GM19397 (cell line): ENCODE measurements around the gene LRRC45.

ENCODE experiments used
- ATAC-seq: cut with Tn5 transposase; IDR thresholded peaks from one replicate; pipeline ENCODE4 v1.9.1; 2021; ENCODE audit warnings: mild to moderate bottlenecking, moderate library complexity; ENCODE audit not compliant: unreplicated experiment

The LRRC45 gene

DNA sequence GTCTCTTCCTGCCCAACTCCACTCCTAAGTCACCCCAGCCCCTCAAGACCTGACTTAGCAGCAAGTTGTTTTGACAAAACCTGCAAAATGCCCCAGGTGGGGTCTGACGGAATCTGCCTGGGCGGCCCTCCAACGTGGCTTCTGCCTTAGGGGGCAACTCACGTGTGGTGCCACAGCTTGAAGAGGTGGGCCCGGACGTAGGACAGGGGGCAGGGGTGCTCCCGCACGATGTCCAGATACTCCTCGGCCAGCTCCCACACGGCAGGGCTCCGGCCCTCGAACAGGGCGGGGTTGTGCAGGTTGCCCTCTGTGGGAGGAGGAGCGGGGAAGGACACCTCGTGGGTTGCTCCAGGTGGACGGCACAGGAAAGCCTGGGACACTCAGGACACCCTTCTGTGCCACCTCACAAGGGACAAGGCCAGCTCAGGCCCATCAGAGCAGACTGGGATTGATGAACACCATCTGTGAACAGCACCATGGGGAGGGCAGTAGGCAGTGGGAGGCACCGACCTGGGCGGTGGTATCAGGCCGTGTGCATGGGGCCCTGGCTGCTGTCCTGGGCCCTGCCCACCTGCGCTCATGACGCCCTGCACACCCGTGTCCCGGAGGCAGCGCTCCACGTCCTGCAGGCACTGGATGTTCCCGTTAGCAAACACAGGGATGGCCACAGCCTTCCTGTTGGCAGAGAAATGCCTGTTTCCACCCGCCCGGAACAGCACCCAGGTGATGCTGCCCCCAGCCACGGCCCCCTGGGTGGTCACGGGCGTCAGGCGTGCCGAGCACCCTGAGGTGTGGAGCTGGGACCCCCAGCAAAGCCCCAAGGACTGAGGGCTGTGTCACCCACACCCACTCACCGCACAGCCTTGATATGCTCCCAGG, 38.2 kb downstream of the LRRC45 start:
- ATAC-seq = no peak

DNA sequence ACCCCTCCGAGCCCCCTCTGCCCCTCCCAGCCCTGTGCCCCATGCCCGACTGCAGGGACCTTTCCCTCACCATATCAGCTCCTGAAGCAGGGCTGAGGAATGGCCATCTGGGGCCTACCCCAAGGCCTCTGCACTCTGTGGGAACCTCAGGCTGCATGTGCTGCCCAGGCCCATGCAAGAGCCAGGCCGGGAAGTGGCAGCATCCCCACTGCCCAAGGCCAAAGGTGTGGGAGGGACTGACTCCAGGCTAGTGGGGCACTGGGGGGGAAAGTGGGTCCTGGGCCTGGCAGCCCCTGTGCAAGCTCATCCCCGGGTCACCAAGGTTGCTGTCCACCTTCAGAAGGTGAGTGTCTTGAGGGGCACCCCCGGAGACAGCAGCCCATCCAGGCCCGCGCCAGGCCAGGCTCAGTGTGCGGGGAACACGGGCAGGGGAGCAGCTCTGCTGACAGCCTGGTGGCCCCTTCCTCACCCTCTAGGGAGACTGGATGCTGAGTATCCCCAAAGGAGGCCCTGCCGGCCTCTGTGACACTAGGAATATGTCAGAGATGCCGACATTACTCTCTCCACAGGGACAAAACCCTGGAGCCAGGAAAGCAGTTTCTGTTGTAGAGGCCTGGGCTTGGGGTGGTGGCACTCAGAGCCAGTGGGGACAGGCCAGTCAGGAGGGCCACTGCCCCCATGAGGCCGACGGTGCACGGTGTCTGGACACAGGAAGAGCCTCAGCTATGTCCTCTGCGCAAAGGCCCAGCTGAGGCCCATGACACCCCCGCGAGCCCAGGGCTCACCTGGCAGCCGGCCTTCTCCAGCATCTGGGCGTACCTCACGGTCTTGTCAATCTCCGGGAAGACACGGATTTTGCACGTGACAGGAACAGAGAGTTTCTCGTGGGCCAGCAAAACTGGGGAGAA, 39.2 kb downstream of the LRRC45 start:
- no peak for ATAC-seq

DNA sequence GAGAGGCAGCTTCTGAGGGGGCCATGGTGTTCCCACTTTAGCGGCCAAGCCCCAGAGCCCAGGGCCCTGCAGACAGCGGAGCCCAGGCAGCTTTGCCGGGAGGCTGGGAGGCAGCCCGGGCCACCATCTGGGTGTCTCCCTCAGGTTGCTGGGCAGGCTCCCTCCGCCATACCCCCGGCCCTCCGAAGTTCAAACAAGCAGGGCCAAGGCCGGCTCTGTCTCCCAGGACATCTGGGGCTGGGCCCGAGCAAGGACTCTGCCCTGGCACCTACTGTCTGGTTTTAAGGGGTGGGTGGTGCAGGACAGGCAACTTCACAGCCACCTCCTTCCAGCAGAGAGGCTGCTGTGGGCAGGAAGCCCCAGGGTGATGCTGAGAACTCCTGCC, 39.9 kb downstream of the LRRC45 start:
- no peak for ATAC-seq

DNA sequence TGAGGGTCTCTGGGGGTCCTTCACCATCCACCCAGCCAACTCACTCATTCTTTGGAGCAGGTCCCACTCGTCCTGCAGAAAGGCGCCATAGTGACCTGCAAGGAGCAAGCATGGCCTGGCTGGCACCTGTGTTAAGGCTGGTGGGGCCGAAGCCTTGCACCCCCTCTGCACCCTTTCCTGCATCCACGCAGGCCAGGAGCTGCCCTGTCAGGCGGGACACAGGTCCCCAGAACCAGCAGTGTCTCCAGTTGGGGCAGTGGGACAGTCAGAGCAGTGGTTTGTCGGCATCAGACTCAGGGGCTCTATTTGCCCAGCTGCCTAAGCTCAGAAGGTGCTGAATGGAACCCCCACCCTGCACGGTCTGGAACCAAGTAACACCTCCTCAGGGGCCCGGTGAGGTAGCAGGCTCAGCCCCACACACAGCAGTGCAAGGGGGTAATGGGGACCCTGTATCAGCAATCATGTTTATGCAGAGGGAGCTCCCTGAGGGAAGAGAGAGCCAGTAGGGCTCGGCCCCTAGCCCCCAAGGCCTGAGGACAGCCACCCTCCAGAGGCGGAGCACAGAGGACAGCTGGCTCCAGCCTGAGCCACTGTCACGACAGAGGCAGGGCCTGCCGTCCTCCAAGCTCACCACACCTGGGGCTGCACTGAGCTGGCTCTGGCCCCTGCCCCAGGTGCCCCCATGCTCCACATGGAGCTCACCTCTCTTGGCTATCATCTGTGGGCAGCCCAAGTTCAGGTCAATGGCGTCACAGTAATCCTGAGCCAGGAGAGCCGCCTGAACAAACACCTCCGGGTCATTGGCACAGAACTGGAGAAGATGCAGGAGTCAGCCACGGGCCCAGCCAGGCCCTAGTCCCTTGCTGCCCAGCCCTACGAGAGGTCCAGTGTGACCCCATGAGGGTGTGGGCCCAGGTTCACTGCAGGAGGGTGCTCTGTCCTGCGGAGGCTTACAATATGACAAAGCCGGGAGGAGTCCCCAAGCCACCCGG, 40.6 kb downstream of the LRRC45 start:
- no peak for ATAC-seq

DNA sequence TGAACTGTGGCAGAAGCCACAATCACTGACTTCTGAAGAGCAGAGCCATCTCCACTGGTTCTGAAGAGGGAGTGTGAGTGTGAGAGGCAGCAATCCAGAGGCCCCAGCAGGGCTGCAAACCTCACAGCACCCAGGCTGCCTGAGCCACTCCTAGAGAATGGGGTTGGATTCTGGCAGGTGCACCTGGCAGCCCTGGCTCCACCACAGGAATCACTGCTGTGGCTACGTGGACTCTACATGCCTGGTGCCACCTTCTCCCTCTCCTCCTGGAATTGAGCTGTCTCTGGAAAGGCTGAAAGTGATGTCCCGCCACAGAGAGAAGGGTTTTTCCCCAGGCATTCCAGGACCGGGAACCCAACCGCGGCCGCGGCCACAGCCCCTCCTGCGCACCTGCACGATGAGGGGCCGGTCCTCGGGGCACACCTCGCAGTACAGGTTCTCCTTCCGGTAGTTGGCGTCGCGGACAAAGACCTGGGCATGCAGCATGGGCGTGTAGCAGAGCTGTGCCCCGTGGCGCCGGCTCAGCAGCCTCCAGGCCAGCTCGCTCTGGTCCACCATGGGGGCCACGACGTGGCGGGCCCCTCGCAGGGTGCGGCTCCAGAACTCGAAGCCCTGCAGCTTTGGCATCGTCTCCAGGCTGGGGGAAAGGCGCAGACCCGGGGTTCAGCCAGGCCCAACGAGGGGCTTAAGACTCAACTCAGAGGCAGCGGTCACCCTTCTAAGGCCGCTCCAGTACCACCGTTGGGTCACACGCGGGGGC, 41.5 kb downstream of the LRRC45 start:
- ATAC-seq = no peak

DNA sequence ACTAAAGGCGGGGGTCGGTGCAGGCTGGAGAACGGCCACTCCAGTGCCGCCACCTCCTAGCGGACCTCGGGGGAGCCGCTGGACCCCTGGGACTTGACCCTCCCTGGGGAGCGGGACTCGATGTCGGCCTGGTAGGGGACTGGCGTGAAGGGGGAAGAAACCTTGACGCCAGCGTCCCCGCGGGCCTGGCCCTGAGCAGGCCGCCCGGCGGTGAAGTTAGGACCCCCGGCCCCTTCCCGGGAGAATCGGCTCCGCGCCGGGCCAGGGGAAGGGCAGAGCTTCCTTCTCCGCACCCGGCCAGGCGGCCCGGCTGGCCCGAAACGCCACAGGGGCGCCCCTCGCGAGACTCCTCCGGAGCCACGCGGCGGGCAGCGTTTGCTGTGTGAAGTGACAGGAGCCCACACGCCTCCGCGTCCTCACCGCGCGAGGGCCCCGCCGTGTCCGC, 42.1 kb downstream of the LRRC45 start:
- ATAC-seq = peak; percentile 35

DNA sequence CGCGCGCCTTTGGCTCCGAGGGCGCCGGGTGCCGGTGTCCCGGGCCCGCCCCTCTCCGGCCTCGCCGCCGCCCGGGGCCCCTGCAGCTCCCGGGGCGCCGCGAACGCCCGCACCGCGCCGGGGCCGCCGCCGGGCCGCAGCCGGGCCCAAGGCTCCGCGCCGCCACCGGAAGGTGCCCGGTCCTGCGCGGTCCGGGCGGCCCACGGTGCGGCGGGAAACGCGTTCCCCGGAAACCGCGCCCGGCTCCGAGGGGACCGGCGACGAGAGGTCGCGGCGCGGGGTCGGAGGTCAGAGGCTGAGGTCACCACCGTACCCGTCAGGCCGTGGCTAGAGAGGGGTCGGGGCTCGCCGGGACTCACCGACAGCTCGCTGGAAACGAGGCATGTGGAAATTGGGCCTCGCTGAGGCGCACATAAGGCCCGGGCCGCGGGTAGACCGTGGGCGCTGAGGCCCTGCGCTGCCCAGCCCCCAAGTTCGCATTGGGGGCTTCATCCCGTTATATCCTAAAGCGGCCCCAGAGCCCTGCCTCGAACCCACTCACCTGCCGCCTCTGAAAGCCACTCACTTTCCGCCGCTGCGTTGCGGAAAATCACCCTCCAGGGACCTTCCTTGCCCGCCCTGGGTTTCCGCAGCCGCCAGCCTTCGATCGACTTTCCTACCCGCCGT, 42.7 kb downstream of the LRRC45 start, which contains the start of gene DUS1L:
Gene DUS1L (minus strand): TSS at position 167 of the 666 bp plus-strand sequence. CDS start 745 bp downstream, outside the sequence.
- peak; percentile 75 for ATAC-seq

DNA sequence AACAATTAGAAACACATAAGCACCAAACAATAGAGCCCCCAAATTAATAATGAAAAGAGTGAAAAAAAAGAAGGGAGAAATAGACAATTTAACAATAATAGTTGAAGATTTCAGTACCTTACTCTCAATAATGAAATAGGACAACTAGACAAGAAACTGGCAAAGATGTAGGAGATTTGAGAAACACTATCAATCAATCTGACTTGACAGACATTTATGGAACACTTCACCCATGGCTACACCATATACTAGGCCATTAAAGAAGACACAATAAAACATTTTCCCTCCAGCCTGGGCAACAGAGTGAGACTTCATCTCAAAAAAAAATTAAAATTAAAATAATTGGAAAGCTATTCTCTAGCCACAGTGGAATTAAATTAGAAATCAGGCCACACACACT, 47.5 kb downstream of the LRRC45 start:
- no peak for ATAC-seq

DNA sequence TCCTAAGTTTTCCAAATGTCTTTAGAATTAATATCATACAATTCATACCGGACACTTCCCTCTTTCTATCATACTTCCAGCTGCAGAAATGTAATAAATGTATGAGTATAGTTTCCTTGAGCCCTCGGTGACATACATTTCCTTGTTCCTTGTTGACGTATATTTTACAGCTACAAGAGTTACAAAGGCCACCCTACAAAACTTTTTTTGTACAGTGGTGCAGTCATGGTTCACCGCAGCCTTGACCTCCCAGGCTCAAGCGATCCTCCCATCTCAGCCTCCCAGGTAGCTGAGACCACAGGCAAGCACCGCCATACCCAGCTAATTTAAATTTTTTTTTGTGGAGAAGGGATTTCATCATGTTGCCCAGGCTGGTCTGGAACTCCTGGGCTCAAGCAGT, 49.7 kb downstream of the LRRC45 start:
- ATAC-seq = no peak

DNA sequence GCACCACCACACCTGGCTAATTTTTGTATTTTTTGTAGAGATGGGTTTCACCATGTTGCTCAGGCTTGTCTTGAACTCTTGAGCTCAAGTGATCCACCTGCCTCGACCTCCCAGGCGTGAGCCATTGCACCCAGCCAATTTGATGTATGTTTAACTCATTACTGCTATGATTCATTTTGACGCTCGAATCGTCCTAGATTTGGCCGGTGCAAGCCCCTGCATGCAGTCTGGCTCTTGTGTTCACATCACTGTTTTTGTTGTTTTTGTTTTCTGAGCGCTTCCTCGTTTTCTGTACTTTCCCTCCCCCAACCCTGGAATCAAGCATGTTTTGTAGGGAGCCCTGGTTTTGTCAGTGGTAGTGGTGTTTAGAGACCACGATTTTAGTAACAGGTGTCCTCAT, 50.3 kb downstream of the LRRC45 start:
- ATAC-seq = no peak

DNA sequence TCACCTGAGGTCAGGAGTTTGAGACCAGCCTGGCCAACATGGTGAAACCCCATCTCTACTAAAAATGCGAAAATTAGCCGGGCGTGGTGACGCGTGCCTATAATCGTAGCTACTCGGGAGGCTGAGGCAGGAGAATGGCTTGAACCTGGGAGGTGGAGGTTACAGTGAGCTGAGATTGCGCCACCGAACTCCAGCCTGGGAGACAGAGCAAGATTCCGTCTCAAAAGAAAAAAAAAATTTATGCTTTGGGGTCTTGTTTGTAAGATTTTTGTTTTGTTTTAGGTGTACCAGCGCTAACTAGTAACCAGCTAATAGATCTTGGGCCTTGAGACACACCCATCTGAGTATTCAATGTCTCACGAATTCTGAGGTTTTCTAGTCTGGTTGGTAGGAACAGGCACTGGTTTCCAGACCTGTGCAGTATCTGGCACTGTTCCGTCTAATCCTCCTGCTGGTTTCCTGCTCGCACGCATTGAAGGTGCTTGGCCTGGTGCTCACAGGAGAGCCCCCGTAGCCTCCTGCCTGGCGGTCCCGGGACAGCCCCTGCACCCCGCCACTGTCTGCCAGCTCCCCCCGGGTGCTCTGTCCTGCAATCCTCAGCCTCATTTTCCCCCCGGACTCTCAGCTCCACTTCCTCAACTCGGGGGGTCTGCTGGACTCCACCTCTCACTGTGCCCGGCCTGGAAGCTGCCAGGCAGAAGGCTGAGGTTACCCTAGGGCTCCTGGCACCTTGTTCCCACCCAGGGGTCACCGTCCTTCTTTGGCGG, 53.1 kb downstream of the LRRC45 start:
- ATAC-seq = no peak

DNA sequence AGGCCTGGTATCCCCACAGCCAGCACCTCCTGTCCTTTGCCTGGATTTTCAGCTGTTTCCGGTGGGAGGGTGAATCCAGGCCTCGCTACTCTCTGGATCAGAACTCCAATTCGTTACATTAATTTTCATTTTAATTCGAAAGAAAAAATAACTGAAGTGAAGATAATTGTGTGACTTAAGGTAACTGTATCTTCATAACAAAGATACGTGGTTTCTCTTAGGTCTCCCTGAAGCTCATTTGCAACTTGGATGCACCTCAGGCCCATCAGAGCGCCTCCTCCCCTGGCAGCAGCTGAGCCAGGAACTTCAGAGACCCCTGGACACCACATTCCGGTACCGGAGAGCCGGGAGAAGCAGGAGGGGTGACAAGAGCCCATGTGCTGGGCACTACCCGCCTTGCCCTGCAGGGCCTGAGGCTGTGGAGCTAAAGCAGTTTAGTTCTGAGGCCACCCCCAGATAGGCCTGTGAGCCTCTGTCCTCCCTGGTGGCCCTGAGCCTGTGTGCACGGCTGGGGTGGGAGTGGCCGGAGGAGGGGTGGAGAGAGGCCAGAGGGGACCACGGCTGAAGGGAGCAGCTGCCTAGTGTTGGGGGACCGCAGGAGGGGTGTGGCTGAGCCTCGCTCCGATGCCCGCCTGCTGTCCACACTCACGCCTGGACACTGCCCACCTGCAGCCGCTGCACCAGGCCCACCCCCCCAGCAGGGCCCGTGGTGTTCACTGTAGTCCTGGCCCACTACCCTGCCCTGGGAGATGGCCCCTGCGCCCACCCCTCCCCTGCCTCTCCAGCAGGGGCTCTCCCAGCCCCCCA, 53.9 kb downstream of the LRRC45 start:
- ATAC-seq = no peak

DNA sequence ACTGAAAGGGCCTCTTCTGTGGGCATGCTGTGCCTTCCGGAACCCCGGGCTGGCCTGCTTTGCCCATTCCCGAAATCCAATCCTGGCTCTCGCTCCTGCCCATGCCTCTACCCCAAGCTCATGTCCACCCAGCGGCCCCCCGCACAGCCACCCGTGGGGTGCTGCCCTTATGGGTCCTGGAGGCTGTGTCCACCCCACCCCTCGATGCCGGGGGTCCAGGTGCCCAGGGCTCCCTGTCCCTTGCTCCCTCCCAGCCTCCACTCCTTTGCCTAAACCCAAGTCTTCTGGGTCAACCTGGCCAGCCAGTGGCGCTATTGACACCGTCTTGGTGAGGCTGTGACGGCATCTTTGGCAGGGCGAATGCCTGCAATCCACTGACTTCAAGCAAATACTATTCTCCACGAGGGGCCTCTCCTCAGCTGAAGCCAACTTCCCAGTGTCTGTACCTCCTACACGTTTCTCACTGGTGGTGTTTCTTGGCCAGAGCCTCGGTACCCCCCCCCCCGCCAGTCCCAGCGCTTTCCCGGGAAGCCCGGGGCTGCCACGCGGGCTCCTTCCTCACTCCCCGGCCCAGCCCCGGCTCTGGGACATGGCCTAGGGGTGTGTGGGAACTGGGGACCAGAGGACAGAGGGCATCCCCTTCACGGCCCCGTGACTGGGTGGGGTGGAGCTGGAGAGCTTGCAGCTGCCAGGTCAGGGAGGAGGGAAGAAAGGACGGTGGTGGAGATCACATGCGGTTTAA, 54.7 kb downstream of the LRRC45 start:
- no peak for ATAC-seq

DNA sequence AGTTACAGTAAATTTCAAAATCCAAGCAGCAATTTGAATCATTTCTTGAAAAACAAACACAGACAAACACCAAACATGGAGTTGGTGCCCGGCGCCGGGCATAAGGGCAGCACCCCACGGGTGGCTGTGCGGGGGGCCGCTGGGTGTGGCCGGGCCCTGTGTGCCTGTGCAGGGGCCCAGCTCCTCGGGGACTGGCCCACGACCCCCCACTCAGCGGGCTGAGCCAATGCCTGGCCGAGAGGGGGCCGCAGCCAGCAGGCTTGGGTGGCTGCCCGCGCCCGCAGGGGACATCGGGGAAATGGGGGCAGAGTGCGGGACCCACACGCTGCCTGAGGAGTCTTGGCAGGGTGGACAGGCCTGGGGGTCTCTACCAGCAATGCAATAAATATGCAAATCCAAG, 55.3 kb downstream of the LRRC45 start:
- ATAC-seq = no peak

DNA sequence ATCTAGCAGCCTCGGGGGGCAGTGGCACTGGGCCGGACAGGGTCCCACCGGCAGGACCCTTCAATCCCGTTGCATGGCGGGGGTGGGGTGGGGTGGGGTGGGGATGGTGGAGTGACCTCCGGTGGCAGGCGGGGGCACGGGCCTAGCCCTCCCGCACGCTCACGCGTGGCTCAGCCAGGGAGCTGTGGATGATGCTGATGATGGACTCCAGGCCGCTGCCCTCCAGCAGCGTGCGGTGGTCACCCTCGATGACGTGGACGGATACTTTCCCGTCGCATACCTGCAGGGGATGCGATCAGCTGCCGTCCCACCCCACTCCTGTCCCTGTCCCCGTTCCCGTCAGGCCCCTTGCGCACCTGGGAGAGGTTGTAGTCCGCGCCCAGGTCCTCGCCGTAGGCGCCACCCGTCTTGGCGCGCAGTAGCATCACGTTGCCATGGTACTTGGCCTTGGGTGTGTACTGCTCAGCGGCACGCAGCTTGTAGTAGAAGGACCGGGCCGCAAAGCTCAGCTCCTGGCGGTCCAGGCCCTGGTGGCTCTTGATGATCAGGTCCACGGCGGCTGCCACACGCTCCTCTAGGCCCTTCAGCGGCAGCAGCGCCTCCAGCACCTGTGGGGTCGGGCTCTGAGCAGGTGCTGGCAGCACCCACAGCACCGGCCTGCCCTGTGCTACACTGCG, 56.0 kb downstream of the LRRC45 start:
- no peak for ATAC-seq

DNA sequence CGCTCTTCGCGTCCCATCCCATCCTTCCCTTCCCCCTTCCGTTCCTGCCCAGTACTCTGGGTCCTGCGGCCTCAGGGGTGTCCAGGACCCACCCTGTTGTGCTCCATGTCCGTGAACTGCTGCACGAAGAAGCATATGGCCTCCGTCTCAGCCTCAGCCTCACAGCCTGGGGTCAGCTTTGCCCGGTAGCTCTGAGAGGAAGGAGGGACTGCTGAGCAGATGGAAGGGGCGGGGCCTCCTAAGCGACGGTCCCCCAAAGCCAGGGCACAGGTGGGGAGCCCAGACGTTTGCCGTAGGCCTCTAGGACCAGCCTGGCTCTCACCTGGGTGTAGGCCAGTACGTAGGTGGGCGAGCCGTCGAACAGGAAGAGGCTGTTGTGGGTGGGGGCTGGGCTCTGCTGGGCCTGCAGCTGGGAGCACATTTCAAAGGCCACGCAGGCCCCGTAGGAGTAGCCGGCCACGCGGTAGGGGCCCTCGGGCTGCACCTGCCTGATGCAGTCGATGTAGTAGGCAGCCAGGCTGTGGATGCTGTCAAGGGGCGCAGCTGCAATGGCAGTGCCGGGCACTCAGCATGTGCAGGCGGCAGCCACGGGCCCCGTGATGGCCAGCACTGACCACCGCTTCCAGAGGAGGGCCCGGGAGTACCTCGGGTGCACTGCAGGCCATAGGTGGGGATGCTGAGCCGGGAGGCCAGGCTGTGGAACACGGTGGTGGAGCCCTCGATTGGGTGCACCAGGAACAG, 57.1 kb downstream of the LRRC45 start:
- ATAC-seq = no peak
